Islet of Langerhans (tissue), 1 donor: Measurements from ENCODE around the gene MSMP.

Experiments
- FAIRE-seq: peaks from one replicate; lab custom pipeline; 2011; peaks lifted over from hg19 to GRCh38; lab: Jason Lieb, UNC

MSMP gene, protein sequence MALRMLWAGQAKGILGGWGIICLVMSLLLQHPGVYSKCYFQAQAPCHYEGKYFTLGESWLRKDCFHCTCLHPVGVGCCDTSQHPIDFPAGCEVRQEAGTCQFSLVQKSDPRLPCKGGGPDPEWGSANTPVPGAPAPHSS

DNA sequence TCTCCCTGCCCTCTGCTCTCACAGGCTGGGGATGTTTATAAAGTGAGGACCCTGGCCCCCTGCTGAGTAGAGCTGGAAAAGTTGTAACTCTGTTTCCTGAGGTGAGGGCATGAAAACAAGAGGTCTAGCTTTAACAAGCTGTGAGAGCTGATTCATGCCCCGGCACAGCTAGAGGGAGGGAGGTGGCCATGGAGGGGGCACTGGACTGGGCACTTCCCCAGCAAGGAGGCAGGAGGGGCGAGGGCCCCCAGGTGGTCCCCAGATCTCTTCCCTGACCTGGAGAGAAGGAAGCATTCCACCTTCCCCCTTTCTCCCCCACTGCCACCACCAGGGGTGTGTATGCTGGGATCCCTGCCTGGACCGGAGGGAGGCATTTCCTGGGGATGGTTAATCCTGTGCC, at the start of gene MSMP:
Gene MSMP, minus strand, starts transcription at position 13 of the 400 bp plus-strand sequence. CDS start 147 bp downstream, outside the sequence.
- no peak for FAIRE-seq

DNA sequence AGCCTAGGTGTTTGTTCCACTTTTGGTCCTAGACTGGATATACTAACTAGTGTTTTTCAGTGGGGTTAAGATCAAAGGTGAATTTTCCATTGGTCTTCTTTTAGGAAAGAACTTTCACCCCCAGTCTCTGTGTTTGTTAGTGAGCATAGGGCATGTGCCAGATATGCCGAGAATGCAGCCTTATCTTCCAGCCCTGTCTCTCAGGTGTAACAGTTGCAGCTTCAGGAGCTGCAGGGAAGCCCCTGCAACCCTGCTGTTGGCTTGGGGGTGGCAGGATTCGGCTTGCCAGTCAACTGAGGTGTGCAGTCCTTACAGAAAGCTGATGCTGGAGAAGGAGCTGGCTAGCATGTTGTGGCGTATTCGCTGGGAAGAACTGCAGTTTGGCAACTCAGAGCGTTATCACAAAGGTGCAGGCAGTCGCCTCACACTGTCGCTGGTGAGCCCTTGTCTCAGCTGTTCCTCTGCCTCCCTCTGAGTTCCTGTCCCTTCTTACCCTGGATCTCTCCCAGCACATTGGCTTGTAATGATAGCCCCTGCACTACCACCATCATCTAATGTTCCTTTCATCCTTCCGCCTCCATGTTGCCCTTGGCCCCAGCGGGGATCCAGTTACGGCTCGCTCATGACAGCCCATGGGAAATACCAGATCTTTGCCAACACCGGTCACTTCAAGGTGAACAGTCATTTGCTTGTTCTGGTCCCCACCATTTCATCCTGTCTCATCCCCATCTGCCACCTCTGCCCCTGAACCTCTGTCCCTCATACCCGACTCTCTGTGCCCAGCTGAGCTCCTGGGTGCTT, 47.5 kb upstream of the MSMP start:
- FAIRE-seq = no peak

DNA sequence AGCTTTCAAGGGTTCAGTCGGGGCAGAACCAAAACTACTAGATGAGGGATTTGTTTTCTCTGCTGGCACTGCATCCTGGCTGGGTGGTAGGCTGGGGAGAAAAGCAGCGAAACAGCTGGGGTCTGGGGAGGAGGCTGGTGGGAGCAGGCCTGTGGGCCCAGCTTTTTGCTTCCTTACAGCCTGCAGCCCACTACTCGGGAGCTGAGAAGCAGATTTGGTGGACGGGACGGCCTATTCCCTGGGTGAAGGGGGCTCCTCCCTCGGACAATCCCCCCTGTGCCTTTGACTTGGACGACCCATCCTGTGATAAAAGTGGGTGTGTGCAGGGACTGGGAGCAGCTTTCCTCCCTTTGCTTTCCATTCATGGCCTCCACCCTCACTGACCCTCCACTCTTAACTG, 46.5 kb upstream of the MSMP start:
- no peak for FAIRE-seq

DNA sequence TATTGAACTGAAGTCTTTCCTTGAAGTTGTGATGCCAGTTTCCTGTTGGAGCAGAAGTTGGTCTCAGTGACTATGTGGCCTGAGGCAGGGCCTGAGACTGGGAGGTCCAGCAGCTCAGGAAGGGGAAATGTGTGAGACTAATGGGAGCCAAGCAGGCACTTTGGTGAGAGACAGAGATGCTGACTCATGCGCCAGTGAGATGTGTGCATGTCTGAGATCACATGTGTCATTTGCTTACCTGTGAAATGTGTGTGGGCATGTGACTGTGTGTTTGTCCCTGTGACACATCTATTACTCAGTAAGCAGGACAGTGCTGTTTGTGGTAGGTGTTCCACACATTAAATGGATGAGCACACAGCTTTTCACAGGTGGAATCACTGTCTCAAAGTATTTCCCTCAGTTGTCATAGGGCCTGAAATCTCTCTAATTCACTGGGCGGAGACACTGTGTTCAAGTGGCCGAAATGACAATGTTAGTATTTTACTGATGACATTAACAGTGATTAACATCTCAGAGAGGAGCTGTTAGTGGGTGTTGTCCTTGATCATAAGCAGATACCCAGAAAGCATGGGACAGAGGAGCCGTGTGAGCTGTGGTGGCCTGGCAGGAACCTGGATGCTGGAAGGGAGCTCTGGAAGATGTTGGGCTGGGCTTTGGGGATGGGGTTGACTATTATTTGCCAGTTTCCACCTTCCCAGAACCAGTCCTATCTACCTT, 44.7 kb upstream of the MSMP start:
- FAIRE-seq = peak; percentile 96

DNA sequence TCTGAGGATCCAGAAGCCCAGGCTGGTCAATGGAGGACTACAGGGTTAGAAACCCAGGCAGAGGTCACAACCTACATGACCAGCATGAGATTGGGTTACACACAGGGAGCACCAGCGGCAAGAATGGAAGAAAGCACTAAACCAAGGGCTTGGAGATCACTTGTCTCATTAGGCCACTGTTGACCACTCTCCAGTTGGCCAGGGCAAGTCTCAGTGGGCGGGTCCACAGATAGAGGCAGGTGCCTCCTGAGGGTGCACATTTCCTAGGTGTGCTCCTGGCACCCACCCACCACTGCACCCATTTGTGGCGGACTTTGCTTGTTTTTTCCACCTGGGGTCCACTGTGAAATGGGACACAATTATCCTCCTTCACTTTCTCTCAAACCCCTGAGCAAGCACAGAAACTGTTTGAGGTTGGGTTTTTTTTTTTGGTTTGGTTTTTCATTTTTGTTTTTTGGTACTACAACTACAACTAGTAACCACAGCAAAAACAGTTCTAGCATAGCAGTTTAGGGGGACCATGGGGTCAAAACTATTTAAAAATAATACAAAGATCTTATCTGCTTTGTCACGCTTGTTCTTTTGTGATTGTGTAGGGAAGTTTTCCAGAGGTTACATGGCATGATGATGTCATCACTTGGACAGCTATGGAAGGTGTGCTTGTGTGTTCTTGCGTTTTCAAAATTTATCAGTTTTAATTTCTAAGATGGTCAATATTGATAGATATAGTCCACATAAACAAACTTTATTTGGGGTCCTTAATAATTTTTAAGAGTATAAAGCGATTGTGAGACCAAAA, 43.4 kb upstream of the MSMP start:
- no peak for FAIRE-seq

DNA sequence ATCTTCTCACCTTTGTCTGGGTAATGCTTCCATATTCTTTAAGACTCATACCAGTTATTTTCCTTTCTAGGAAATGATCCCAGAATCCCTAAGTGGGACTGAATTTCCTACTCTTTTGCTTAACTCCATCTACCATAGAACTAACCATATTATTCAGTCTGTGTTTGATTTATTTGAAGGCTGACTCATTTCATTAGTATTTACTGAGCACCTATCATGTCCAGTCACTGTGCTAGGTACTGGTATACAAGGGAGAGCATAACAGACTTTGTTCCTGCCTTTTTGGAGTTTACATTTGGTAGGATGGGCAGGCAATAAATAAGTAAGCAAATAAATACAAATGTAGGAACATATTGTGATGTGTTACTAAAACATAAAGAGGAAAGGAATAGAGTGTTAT, 41.6 kb upstream of the MSMP start:
- no peak for FAIRE-seq

DNA sequence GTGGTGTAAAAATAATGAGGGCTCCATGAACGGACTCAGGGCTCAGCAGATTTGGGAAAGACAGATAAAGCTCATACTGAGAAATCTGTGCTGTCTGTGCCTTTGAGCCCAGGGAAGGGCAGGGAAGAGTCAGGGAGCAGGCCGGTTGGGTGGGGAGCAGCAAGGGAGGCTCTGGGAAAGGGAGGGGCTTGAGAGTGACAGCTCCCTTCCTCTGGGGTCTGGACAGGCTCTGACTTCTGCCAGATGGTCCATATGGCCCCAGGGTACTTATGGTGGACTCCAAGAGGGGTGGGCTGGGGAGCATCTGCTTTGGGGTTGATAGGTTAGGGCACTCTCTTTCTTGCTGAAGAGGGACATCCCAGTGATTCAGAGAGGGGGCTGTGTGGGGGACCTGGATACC, 39.4 kb upstream of the MSMP start:
- no peak for FAIRE-seq

DNA sequence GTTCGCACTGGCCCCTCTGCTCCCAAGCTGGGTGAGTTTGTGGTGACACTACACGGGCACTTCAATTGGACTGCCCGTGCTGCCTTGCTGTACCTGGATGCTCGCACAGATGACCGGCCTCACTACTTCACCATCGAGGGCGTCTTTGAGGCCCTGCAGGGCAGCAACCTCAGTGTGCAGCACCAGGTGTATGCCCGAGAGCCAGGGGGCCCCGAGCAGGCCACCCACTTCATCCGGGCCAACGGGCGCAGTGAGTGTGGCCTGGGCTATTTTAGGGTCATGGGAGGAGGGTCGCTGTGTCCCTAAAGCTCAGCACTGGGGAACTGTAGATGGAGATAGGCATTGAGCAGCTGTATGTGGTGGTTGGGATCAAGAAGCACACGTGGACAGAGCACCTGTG, 38.8 kb upstream of the MSMP start:
- FAIRE-seq = no peak

DNA sequence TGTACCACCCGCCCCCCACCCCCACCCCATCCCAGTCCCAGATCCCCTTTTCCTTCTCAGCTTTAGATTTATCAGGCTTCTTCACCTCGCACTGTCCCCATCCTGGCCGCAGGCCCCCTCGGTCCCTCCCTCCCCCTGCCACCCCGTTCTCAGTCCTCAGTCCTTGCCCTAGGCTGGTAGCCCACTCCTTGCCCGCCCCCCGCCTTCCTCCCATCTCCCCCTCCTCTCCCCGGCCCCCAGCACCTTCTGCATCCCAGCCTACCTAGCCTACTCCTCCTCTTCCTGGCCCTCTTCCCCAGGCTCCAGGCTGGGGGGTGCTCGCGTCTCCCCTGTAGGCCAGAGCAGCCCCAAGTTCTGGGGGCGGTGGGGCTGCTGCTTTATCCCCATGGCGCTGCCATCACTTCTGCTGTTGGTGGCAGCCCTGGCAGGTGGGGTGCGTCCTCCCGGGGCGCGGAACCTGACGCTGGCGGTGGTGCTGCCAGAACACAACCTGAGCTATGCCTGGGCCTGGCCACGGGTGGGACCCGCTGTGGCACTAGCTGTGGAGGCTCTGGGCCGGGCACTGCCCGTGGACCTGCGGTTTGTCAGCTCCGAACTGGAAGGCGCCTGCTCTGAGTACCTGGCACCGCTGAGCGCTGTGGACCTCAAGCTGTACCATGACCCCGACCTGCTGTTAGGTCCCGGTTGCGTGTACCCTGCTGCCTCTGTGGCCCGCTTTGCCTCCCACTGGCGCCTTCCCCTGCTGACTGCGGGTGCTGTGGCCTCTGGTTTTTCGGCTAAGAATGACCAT, 38.1 kb upstream of the MSMP start:
- no peak for FAIRE-seq

DNA sequence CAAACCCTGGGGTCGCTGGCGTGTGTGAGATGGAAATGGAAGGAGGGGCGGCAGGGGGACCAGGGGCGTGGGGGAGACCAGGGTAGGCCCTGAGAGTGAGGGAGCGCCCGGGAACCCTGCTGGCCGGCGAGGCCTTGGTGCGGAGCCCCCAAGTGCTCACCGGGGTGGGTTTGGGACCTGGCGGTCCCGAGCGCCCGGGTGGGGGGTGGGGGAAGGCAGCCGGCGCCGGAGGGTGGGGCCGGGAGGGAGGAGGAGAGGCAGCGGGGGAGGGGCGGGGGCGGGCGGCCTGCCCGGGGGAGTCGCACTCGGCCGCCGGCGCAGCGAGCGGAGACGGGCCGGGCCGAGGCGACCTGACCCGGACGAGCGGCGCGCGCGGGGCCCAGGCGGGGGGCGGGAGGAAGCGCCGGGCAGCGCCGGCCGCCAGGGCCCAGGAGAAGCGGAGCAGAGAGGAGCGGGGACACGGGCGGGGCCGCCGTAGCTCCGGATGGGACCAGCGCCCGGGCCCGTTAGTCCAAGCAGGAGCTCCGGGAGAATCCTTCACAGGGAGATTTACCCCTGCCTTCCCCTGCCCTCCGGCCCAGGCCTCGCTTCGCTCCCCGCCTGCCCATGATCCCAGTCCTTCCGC, 37.3 kb upstream of the MSMP start, which contains the start of gene NPR2:
Gene NPR2, plus strand, starts transcription at position 295 of the 625 bp plus-strand sequence. CDS start 818 bp downstream, outside the sequence.
- FAIRE-seq = no peak

DNA sequence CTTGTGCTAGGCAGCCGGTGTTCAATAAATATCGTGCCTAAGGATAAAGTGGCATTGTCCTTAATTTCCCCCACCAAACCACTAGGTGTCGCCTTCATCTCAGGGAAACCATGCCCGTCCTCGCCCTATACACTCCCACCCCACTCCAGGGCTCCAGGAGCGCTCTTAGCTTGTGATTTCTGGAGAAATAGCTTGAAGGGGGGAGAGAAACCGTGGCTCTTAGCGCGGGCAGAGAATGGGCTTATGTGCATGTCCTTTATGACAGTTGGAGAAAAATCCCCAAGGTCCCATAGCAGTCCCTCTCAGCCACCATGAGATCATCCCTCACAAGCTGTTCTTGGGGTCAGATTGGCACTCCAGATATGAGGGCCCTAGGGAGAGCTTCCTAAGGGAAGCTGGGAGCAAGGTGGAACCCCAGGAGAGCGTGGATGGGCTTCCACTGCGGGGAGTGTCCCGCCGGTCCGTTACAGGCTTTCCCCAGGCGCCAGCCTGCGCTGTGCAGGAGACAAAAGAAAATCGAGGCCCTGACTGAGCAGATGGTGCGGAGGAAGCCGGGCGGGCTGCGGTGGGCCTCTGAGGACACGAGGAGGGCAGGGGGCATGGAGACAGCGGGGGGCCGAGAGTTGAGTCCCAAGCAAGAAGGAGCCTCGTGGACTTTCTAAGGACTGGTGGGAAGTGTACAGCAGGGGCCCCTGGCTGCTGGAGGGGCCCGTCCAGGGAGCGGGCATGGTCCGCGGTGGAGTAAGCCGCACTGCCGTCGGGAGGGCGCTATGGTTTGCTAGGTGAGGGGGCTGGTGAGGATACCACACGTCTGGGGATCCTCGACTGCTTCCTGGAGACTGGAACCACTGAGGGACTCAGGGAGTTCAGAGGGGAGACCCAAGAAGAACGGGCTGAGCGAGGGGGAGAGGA, 36.6 kb upstream of the MSMP start:
- peak; percentile 79 for FAIRE-seq

DNA sequence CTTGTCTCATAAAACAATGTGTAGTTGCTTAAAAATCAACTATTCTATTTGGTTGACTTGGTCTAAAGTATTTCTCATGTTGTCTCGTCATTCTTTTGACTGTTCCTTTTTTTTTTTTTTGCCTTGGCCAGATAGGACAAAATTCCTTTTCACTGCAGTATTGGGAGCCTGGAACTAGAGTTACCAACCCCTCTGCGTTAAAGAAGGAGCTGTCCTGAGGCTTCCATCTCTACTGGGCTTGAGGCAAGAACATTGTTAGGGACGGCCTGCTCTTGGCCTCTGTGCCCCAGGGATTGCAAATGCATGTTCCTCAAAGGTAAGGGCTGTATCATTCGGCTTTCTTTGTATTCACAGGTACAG, 35.9 kb upstream of the MSMP start:
- FAIRE-seq = no peak

DNA sequence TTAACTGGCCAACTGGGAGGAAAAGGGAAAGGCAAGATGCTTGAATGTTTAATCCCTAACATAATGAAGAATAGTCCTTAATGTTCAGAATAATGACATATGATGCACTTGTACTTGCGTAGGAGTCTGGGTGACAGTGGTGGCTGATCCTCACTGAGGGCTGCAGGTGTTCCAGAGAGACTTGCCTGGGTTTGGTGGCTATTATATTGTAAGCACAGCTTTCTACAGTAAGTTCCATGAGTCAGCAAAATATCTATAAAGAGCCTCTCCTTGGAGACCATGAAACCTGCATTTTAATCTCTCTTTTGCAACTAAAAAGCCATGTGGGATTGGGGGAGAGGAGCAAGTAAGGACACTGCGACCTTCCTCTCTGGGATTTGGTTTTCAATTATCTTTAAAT, 35.5 kb upstream of the MSMP start:
- no peak for FAIRE-seq

DNA sequence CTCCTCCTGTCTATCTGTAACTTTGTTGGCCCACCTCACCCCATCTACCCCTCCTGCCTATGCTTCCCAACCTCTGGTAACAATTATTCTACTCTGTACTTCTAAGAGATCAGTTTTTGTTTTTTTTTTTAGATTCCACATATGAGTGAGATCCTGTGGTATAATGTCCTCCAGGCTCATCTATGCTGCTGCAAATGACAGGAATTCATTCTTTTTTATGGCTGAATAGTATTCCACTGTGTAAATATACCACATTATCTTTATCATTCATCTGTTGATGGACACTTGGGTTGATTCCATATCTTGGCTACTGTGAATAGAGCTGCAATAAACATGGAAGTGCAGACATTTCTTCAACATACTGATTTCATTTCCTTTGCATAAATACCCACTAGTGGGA, 29.3 kb upstream of the MSMP start:
- FAIRE-seq = no peak

DNA sequence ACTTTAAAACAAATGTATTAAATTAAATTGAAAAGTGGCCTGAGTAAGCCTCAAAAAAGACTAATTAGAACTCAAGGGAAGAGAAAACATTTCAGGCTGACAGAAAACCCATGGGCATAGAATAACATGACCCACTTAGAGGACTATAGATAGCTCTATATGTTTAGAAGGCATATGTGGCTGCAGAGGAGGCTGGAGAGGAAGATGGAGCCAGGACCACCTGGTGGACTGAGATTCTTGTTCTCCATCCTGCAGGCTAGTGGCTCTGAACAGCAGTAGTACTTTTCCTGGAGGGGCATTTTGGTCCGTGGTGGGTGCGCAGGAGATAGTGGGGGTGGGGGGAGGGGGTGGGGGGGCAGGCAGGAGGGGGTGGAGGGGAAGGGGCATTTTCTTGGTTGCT, 27.0 kb upstream of the MSMP start:
- no peak for FAIRE-seq

DNA sequence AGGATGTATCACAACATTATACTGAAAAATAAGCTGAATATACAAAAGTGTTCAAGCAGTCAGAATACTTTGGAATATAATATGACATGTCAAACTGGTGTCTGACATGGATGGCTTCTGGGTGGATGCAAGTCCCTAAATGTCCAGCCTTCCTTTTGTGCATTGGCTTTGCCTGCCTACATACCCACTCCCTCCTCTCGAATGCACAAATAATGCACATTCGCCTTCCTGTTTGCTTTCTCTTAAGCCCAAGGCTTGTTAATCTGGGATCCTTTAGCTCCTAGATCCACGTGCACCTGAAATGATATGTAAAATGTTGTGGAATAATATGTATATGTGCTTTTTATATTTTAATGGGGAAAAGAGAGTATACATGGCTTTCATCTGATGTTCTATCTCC, 24.4 kb upstream of the MSMP start:
- no peak for FAIRE-seq

DNA sequence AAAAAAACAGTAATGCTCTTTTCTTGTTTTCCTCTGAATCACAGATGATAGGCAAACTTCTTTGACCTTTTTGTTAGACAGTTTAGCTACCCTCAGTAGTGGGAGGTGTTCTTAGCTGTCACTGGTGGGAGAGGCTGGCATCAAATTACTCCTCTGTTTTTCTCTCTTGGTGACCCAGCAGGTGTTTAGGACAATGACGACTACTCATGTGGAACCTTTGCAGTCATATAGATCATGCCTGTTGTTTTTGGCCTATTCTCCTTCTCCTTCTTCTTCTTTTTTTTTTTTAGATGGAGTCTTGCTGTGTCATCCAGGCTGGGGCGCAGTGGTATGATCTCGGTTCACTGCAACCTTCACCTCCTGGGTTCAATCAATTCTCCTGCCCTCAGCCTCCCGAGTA, 21.9 kb upstream of the MSMP start:
- FAIRE-seq = no peak

DNA sequence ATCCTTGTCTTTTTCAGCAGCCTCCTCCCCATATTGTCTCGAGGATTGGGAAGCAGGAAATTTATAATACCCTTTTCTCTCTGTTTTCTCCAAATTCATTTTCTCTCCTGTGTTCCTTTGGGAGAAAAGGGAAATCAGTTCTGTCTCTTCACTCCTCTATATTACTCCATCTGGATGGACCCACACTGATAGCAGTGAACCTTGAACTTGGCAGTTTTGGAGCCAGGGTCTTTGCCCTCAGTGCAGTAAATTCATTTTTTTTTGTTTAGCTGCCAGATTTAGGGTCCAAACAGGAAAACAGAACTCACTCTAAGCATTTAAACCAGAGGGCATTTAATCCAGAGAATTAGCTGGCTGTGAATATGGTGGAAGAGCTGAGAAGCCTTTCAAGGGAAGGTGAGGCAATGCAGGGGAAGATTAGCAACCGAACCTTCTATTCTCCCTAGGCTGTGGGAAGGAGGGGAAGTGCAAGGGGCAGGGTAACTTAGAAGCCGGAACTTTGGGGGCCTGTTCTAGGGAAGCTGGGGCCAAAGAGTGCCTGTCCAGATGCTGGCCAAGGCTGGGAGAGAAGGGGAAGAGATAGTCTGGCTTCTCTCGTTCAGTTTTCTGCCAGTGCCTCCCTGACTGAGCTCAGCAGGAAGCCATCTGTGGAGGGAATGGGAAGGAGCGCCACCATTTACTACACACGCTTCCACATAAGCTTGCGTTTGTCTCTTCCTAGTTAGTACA, 21.0 kb upstream of the MSMP start:
- no peak for FAIRE-seq

DNA sequence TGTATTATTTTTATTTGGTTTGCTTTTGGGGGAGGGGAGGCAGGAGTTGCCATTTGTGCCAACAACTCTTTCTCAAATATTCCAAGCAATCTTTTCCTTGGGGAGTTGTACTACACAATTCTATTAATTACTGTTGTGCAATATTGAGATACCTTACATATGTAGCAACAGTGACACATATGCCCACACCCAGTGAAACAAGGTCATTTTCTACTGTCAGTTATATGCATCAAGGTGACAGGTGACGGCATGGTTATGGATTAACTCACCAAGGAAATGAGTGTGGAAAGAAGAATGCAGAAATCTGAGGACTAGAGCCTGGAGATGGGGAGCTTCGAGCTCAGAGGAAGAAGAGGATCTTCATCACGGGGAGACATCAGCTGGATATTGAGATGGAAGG, 17.9 kb upstream of the MSMP start:
- no peak for FAIRE-seq

DNA sequence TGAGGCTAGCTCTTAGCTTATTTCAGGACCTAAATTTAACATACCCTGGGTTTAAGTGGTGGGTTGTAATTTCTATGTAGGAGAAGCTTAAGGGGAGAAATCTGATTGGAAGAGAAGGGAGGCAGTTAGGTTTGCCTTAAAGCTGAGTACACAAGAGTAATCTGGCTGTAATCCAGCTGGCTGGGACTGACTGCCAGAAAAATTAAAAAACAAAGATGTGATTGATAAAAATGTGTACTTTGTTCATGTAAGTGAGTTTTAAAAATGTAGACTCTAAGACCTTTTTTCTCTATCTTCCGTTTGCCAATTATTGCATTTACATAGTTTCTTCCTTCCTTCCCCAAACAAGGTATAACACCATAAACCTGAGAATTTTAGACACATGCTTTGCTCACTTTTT, 17.5 kb upstream of the MSMP start:
- FAIRE-seq = peak; percentile 73
